ELR (cell line): ENCODE results near the gene PRKG1.
"Not testable (repeated sequence)": the region's sequence is repeated elsewhere in the genome, so short reads cannot be mapped to it uniquely, and the experiment has no call there.

ENCODE experiments used
- DNase-seq: peaks from one replicate; pipeline ENCODE4 v3.0.0-alpha.2; 2015; ENCODE audit warnings: low read depth

Gene PRKG1

GRCh38 chr10:51227897-51228713 lies 153.8 kb downstream of the PRKG1 start:
- no peak for DNase-seq

DNA sequence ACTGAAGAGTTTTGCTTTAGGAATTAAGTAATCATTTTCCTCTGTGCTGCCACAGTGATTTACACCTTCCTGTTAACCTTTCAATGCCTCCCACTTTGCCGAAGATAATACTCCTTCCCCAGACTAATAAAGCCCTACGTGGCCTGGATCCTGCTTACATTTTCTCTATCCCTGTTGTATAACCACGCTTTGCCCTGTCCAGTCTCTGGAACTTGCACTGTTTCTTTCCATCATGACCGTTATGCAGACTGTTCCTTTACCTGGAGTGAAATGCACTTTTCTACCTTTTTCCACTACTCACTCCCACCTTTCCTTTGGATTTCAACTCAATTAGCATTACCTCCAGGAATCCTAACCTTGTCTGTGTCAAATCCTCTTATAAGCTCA lies 154.4 kb downstream of the PRKG1 start:
- no peak for DNase-seq

- DNase-seq: no peak
These were observed 156.7 kb downstream of the PRKG1 start for GRCh38 chr10:51230887-51231585.

DNA sequence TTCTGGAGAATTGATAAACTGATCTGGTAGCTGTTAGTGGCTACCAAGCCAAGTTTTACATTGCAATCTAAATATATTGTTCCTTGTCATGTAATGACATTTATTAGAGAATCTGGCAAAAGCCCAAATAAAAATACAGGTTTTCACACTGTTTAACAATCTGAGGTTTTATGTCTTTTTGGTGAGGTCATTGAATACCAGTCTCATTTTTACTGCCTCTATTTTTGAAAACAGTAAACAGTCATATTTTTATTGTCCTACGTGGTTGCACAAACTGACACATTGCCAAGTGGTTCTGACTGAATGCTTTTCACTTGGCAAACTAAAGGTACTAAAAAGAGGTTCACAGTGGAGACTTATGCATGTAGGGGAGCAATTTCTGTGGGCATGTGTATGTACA lies 157.5 kb downstream of the PRKG1 start:
- no peak for DNase-seq

- DNase-seq: no peak
These were observed 159.2 kb downstream of the PRKG1 start for GRCh38 chr10:51233337-51234100.

- no peak for DNase-seq
These were observed 161.6 kb downstream of the PRKG1 start for GRCh38 chr10:51235865-51236264.

DNA sequence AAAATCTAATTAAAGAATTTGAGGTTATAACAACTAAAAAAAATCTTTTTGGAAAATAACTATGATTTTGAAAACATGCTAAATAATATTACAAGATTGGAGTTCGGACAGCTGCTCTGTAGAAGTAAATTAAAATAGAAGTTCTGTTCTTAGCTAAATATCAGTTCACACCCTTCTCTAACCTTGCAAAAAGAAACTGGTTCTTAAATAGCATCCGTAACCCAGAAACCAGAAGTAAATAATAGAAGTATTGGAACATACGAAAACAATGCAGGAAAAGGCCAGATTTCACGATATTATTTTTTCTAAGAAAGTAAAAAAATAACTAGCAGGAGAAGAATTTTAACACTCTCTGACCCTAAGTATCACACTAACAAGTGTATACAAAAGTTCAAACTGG lies 164.7 kb downstream of the PRKG1 start:
- DNase-seq: no peak

DNA sequence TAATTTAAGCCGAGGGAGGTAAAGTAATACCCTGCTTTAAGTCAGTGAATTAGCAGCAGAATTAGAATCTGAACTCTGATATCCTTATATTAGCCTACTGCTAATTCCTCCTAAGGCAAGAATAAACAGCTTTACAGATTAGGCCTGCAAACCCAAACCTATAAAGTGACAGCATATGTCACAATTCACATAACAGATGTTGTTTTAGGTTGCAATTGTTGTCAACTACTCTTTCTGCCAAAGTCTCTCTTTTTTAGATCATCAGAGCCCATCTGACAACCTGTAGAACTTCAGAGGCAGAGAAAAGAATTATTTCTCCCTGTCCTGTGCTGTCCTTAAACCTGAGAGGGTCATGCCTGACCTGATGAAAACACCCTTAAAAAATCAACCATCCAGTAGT lies 167.2 kb downstream of the PRKG1 start:
- DNase-seq: no peak

GRCh38 chr10:51242393-51242792 lies 168.1 kb downstream of the PRKG1 start:
- DNase-seq: no peak

GRCh38 chr10:51244309-51244708 lies 170.0 kb downstream of the PRKG1 start:
- DNase-seq: no peak

DNA sequence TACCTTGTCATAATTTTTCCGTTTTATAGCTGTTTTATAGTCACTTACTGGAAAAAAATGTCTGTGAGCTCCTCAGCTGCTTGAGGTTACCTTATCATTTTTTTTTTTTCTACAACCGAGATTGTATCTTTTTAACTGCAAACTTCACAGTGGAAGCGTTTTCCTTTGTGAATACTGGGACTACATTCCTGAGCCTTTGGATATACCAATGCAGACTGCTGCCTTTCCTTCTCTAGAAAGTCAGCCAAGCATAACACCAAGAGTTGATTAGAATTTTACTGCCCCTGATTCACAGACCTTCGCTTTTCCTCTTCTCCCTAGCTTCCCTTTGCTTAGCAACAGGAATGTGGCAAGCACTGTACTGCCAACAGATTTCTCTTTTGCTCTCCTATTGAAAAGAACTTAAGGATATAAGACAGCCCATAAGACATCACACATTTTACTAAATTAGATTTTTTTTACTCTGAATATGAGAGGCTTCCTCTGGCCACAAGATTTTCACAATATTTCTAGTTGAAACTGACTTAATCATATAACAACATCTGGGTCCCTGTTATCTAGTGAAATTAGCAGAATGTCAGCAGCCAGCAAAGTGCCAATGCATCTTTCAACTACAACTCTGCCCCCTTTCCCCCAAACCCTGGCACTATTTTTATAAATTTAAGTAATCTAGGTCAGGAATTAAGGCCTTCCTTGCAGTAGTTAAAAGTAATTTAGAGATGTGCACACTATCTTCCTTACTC lies 170.6 kb downstream of the PRKG1 start:
- no peak for DNase-seq

DNA sequence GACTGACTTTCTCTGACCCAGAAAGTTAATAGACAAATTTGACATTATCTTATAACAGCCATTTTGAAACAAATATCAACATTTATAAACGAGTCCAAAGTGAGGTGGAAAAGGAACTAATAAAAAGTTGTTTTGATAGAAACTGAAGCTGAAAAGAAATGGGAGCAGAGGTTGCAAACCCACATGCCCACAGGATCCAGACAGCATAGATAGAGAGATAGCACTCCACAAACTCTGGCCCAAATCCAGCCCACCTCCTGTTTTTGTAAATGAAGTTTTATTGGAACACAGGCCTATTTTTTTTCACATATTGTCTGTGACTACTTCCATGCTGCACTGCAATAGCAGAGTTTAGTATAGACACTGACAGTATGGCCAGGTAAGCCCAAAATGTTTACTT lies 171.9 kb downstream of the PRKG1 start:
- no peak for DNase-seq

DNA sequence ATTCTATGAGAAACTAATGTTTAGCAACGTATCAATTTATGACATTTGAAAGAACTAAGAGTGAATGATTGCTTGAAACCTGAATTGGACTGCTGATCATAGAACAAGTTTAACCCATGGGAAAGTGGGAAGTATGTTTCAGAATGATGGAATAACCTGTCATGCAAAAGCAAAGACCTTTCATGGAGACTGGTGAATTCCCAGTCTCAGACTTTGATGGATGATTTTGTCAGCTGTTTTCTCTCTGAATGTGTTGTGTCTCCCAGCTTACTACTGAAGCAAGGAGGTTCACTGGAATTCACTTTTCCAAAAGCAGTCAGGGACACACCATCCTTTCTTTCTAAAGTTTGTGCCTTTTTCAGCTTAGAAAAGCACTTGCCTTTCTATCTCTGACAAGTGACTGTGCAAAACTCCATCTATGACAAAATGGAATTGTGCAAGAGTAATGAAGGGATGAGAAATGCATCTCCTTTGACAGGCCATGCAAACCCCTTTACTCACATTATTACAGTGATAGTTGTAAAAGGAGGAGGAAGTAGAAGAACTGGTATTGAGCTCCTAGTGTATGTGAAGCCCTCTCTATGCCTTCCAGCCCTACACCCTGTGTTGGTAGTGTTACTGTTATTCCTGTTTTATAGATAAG lies 176.1 kb downstream of the PRKG1 start:
- DNase-seq: no peak

- DNase-seq: no peak
These were observed 176.8 kb downstream of the PRKG1 start for GRCh38 chr10:51251110-51251509.

- DNase-seq: no peak
These were observed 181.1 kb downstream of the PRKG1 start for GRCh38 chr10:51255381-51255780.

DNA sequence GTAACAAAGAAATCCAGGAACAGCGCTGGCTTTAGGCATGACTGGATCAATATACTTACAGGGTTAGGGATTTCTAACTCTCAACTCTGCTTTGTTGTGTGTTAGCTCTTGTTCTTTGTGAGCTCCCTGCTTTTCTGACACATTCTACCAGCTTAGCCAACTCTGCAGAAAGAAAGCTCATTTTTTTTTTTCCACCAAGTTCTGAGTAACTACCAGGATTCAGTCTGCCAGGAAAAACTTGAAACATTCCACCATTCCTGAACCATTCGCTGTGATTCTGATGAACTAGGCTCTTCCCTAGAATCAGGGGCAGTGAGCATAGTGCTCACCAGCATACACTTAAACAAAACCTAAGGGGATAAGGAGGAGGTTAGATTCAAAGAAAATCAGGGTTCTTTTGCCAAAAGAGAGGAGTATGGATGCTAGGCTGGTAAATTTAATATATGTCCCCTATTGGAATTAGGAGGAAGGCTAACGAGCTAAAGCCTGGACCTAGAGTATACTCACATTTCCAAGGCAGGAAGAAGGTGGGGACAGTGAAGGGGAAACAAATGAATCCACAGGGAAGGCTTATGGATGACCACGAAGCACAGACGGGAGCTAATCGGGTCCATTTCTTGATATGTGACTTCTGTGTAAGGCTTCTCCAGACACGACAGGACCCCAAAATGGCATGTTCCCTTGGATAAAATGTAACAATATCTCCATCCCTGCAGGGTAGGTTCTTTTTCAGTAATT lies 183.4 kb downstream of the PRKG1 start:
- no peak for DNase-seq

- DNase-seq: no peak
These were observed 186.1 kb downstream of the PRKG1 start for GRCh38 chr10:51260376-51260775.

GRCh38 chr10:51266496-51266895 lies 192.2 kb downstream of the PRKG1 start:
- DNase-seq: no peak

GRCh38 chr10:51267980-51268570 lies 193.8 kb downstream of the PRKG1 start:
- not testable (repeated sequence) for DNase-seq

GRCh38 chr10:51269821-51270220 lies 195.5 kb downstream of the PRKG1 start:
- no peak for DNase-seq
